ENCODE results near the gene MMS19. TPM values are rescaled to one million over a fixed set of nuclear protein-coding genes. Genes with fewer than 3 reads are reported as not detected.
"Not testable (repeated sequence)": the region's sequence is repeated elsewhere in the genome, so short reads cannot be mapped to it uniquely, and the experiment has no call there.

The MMS19 gene
- total RNA-seq, 2 donors from 2014 or later, result 66.3 to 95.6 TPM

- ATAC-seq, result no peak
Measured at GRCh38 chr10:97428572-97428981, 69.6 kb downstream of the MMS19 start.

GRCh38 chr10:97427571-97428179 is 70.5 kb downstream of the MMS19 start:
- H3K36me3 Mint-ChIP-seq, result peaks cover 11% of the 10 kb centered on the region
- H3K4me1 Mint-ChIP-seq (ENCODE audit: low read depth in 2 of 2), result peaks cover 26 to 33% of the 10 kb centered on the region in 2 donors
- no peaks in the 10 kb centered on the region for H3K27me3 Mint-ChIP-seq
- peak overlapping the region; percentile 85 for H3K4me3 Mint-ChIP-seq
- no peaks in the 10 kb centered on the region for H3K9me3 Mint-ChIP-seq
- peak overlapping the region; percentile 88 to 95 for H3K27ac Mint-ChIP-seq
- ATAC-seq (peak in 1 of 2 donors; percentile 37), DNase-seq (ENCODE audit: low spot score) (no peak)

More at GRCh38 chr10:97428572-97428981, 69.6 kb downstream of the MMS19 start:
- DNase-seq (ENCODE audit: low spot score), result no peak
- H3K4me1 Mint-ChIP-seq (ENCODE audit: low read depth in 2 of 2), result peaks cover 22 to 27% of the 10 kb centered on the region in 2 donors
- no peaks in the 10 kb centered on the region for H3K9me3 Mint-ChIP-seq
- H3K27me3 Mint-ChIP-seq, result no peaks in the 10 kb centered on the region
- H3K27ac Mint-ChIP-seq, result peak overlapping the region; percentile 88 to 95
- H3K4me3 Mint-ChIP-seq, result peak overlapping the region; percentile 85
- H3K36me3 Mint-ChIP-seq, result peaks cover 11% of the 10 kb centered on the region

GRCh38 chr10:97426776-97427570 is 71.2 kb downstream of the MMS19 start:
- no peak for ATAC-seq
- H3K4me1 Mint-ChIP-seq (ENCODE audit: low read depth in 2 of 2), result peaks cover 26 to 34% of the 10 kb centered on the region in 2 donors
- DNase-seq (ENCODE audit: low spot score), result no peak
- peak overlapping the region; percentile 85 for H3K4me3 Mint-ChIP-seq
- no peaks in the 10 kb centered on the region for H3K27me3 Mint-ChIP-seq
- peak overlapping the region; percentile 88 to 95 for H3K27ac Mint-ChIP-seq
- peaks cover 8% of the 10 kb centered on the region for H3K36me3 Mint-ChIP-seq
- H3K9me3 Mint-ChIP-seq, result no peaks in the 10 kb centered on the region

GRCh38 chr10:97425964-97426775 is 72.1 kb downstream of the MMS19 start, which contains the start of gene PGAM1:
PGAM1 (plus strand) TSS chr10:97426191; CDS start chr10:97426308, 117 bp downstream.
- H3K4me3 Mint-ChIP-seq, result peak within 1 kb of the TSS; percentile 85
- no peaks in the 10 kb centered on the region for H3K36me3 Mint-ChIP-seq
- peak within 1 kb of the TSS; percentile 88 to 95 for H3K27ac Mint-ChIP-seq
- H3K27me3 Mint-ChIP-seq, result no peaks in the 10 kb centered on the region
- no peaks in the 10 kb centered on the region for H3K9me3 Mint-ChIP-seq
- peaks cover 26 to 34% of the 10 kb centered on the region in 2 donors for H3K4me1 Mint-ChIP-seq (ENCODE audit: low read depth in 2 of 2)
- peak; percentile 91 to 95 for ATAC-seq
- peak; percentile 97 for DNase-seq (ENCODE audit: low spot score)

GRCh38 chr10:97423757-97424098 is 74.5 kb downstream of the MMS19 start:
- H3K9me3 Mint-ChIP-seq; H3K36me3 Mint-ChIP-seq; DNase-seq (ENCODE audit: low spot score); ATAC-seq; H3K27me3 Mint-ChIP-seq: not testable (repeated sequence)
- Mint-ChIP-seq H3K4me3 (peak overlapping the region; percentile 85), H3K27ac (peak overlapping the region; percentile 88 to 95), H3K4me1 (ENCODE audit: low read depth in 2 of 2) (peaks cover 32 to 42% of the 10 kb centered on the region in 2 donors)

GRCh38 chr10:97416565-97416964 is 81.7 kb downstream of the MMS19 start:
- peaks cover 30 to 47% of the 10 kb centered on the region in 2 donors for H3K4me1 Mint-ChIP-seq (ENCODE audit: low read depth in 2 of 2)
- DNase-seq (ENCODE audit: low spot score), result peak; percentile 16
- ATAC-seq, result no peak
- peak overlapping the region; percentile 16 for H3K4me3 Mint-ChIP-seq
- H3K9me3 Mint-ChIP-seq, result no peaks in the 10 kb centered on the region
- H3K27me3 Mint-ChIP-seq, result no peaks in the 10 kb centered on the region
- peak overlapping the region; percentile 53 to 78 for H3K27ac Mint-ChIP-seq
- H3K36me3 Mint-ChIP-seq, result no peaks in the 10 kb centered on the region

- Mint-ChIP-seq H3K9me3 (no peaks in the 10 kb centered on the region), H3K4me1 (ENCODE audit: low read depth in 2 of 2) (peaks cover 22 to 34% of the 10 kb centered on the region in 2 donors), H3K27ac (peak overlapping the region; percentile 68 to 78), H3K4me3 (peak overlapping the region; percentile 70), H3K36me3 (no peaks in the 10 kb centered on the region), H3K27me3 (no peaks in the 10 kb centered on the region)
- DNase-seq (ENCODE audit: low spot score) (peak; percentile 37), ATAC-seq (peak in 1 of 2 donors; percentile 69)
Measured at GRCh38 chr10:97412891-97413304, 85.3 kb downstream of the MMS19 start.

- Mint-ChIP-seq H3K27ac (no peak overlapping the region), H3K4me1 (ENCODE audit: low read depth in 2 of 2) (peaks cover 21 to 32% of the 10 kb centered on the region in 2 donors), H3K9me3 (no peaks in the 10 kb centered on the region), H3K36me3 (no peaks in the 10 kb centered on the region), H3K27me3 (no peaks in the 10 kb centered on the region), H3K4me3 (no peak overlapping the region)
- ATAC-seq (no peak), DNase-seq (ENCODE audit: low spot score) (no peak)
Measured at GRCh38 chr10:97411406-97411805, 86.8 kb downstream of the MMS19 start.

- ATAC-seq (no peak), DNase-seq (ENCODE audit: low spot score) (no peak)
- H3K36me3 Mint-ChIP-seq, result no peaks in the 10 kb centered on the region
- H3K4me1 Mint-ChIP-seq (ENCODE audit: low read depth in 2 of 2), result peaks cover 14 to 20% of the 10 kb centered on the region in 2 donors
- no peaks in the 10 kb centered on the region for H3K9me3 Mint-ChIP-seq
- no peak overlapping the region for H3K27ac Mint-ChIP-seq
- H3K4me3 Mint-ChIP-seq, result no peak overlapping the region
- H3K27me3 Mint-ChIP-seq, result no peaks in the 10 kb centered on the region
Measured at GRCh38 chr10:97408496-97408992, 89.7 kb downstream of the MMS19 start.

Other genes starting within 250 kb of the MMS19 start
- gene ARHGAP19, start 205.8 kb downstream of the MMS19 start, total RNA-seq, result 10 to 100 TPM; 38.2 to 40.2 TPM
- 1 to 10 TPM; 2.4 to 3.0 TPM for gene FRAT1, start 179.2 kb downstream of the MMS19 start, total RNA-seq
- gene FRAT2, start 163.7 kb downstream of the MMS19 start, total RNA-seq, result 1 to 10 TPM; 7.1 to 8.7 TPM
- gene RRP12, start 97.1 kb downstream of the MMS19 start, total RNA-seq, result 100 to 1,000 TPM in 1 of 2 donors, 10 to 100 TPM in 1; 40.1 to 100 TPM
- 100 to 1,000 TPM; 546 to 554 TPM for gene PGAM1, start 72.2 kb downstream of the MMS19 start, total RNA-seq
- gene EXOSC1, start 52.4 kb downstream of the MMS19 start, total RNA-seq, result 10 to 100 TPM; 51.0 to 64.5 TPM
- 10 to 100 TPM; 43.6 to 61.2 TPM for gene ZDHHC16, start 52.2 kb downstream of the MMS19 start, total RNA-seq
- 1 to 10 TPM; 3.3 to 5.6 TPM for gene UBTD1, start 502 bp upstream of the MMS19 start, total RNA-seq
- not detected for gene ANKRD2, start 74.4 kb upstream of the MMS19 start, total RNA-seq
- not detected for gene HOGA1, start 86.0 kb upstream of the MMS19 start, total RNA-seq
- not detected for gene C10orf62, start 91.3 kb upstream of the MMS19 start, total RNA-seq
- 1 to 10 TPM; 1.6 to 2.7 TPM for gene MORN4, start 135.1 kb upstream of the MMS19 start, total RNA-seq
- 10 to 100 TPM; 16.2 to 22.8 TPM for gene PI4K2A, start 142.2 kb upstream of the MMS19 start, total RNA-seq
- gene AVPI1, start 188.8 kb upstream of the MMS19 start, total RNA-seq, result under 1 TPM; 0.45 to 0.89 TPM
- under 1 TPM in 1 of 2 donors, not detected in 1; 0.75 TPM for gene MARVELD1, start 215.3 kb upstream of the MMS19 start, total RNA-seq
- gene ZFYVE27, start 238.7 kb upstream of the MMS19 start, total RNA-seq, result 10 to 100 TPM; 34.9 to 59.6 TPM